ENCODE data around the gene CCR1.
"Not testable (repeated sequence)": the region's sequence is repeated elsewhere in the genome, so short reads cannot be mapped to it uniquely, and the experiment has no call there.

The CCR1 gene

DNA sequence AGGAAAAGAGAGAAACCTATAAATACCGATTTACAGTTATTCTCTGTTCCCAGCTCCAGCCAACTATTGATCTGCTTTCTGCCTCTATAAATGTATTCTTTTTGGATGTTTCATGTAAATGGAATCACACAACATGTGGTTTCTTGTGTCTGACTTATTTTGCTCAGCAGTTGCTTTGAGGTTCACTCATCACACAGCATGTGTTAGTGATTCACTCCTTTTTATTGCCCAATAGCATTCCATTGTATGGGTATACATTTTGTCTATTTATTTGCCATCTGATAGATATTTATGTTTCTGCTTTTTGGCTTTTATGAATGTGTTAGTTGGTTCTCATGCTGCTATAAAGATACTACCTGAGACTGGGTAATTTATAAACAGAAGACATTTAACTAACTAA lies 23.6 kb downstream of the CCR1 start:
- DNase-seq (ENCODE audit: low read depth in 1 of 2, low spot score in 1 of 2), result no peak

DNA sequence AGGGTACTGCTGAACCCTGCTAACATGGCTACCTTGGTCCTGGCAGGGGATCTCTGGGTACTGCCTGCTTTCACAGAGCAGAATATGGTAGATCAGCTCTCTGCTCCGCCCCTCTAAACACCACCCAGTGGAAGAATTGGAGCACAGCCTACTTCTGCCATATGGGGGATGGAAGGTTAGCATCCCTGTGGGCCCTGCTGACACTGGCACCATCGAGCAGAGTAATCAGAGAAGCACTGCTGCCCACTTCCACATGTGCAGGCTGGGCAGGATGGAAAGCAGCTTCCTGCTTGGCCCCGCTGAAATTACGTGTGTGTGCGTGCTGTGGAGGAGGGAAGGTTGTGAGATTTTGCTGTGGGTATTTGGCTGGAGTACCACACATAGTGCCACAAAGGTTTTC lies 24.8 kb downstream of the CCR1 start:
- DNase-seq (ENCODE audit: low read depth in 1 of 2, low spot score in 1 of 2), result no peak

DNA sequence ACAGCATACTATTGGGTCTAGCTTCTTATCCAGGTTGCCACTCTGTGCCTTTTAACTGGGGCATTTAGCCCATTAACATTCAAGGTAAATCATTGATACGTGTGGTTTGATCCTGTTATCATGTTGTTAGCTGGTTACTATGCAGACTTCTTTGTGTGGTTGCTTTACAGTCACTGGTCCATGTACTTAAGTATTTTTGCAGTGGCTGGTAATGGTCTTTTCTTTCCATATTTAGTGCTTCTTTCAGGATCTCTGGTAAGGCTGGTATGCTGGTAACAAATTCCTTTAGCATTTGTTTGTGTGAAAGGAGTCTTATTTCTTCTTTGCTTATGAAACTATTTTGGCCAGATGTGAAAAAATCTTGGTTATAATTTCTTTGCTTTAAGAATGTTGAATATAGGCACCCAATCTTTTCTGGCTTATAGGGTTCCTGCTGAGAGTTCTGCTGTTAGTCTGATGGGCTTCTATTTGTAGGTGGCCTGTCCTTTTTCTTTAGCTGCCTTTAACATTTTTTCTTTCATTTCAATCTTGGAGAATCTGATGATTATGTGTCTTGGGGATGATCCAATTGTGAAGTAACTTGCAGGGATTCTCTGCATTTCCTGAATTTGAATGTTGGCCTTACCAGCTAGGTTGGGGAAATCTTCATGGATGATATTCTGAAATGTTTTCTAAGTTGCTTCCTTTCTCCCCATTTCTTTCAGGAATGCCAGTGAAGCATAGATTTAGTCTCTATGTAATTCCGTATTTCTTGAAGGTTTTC lies 39.3 kb downstream of the CCR1 start:
- no peak for DNase-seq (ENCODE audit: low read depth in 1 of 2, low spot score in 1 of 2)

DNA sequence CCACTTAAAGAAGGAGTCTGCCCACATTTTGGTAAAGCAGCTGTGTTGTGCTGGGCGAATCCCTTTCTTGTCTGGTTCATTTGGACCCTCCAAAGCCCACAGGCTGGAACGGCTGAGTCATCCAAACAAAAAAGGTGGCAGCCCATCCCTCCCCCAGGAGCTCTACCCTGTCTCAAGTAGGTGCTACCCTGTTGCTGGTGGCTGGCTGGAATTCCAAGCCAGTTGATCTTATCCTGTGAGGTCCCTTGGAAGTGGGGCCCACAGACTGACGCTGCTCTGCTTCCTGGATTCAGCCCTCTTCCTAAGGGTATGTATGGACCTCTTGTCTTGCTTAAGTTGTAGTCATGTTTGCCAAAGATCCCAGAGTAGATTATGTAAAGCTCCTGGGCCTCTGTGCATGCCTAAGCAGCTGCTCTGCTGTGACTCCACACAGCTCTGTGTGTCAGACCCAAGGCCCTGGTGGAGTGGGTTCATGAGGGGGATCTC lies 44.5 kb downstream of the CCR1 start:
- no peak for DNase-seq (ENCODE audit: low read depth in 1 of 2, low spot score in 1 of 2)

DNA sequence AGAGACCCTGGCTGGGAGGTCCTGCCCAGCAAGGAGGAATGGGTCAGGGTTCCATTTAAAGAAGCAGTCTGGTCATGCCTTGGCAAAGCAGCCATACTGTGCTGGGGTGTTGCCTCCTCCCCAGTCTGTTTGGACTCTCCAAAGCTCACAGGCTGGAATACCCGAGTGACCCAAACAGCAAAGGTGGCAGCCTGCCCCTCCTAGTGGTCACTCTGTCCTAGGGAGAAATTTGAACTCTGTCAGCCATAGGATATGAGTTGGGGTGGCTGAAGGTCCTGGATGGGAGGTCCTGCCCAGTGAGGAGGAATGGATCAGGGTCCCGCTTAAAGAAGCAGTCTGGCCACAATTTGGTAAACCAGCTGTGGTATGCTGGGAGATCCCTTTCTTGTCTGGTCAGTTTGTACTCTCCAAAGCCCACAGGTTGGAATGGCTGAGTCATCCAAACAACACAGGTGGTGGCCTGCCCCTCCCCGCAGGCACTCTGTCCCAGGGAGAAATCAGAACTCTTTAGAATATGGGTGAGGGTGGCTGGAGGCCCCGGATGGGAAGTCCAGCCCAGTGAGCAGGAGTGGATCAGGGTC lies 45.0 kb downstream of the CCR1 start:
- no peak for DNase-seq (ENCODE audit: low read depth in 1 of 2, low spot score in 1 of 2)

DNA sequence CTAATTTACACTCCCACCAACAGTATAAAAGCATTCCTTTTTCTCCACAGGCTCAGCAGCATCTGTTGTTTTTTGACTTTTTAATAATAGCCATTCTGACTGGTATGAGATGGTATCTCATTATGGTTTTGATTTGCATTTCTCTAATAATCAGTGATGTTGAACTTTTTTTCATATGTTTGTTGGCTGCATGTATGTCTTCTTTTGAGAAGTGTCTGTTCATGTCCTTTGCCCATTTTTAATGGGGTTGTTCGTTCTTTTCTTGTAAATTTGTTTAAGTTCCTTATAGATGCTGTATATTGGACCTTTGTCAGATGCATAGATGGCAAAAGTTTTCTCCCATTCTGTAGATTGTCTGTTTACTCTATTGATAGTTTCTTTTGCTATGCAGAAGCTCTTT lies 50.4 kb downstream of the CCR1 start:
- DNase-seq (ENCODE audit: low read depth in 1 of 2, low spot score in 1 of 2), result not testable (repeated sequence)

DNA sequence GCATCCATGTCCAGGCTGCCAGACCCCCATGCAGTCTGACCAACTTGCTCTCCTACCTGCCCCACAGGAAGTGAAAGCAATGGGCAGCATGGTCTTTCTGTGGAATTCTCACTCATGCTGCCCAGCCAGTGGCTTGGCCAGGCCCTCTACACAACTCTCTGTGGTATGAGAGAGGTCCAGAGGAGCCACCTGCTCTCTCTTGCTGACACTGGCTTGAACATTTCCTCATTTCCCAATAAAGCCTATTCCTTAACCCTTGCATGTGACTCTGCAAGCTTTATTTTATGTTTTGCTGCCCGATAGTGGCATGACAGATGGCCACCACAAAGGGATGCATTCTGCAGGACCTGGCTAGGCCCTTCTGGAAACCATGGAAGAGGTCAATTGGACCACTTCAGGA lies 53.8 kb downstream of the CCR1 start:
- DNase-seq (ENCODE audit: low read depth in 1 of 2, low spot score in 1 of 2), result no peak

Measured in stimulated activated CD4-positive, alpha-beta T cell treated with anti-CD3 and anti-CD28 coated beads, Interleukin-15, amount 100 ng/mL, for 1 hour (primary cell).